CMK (cell line): ENCODE data around the gene ITPRID2.
"Not testable (repeated sequence)": the region's sequence is repeated elsewhere in the genome, so short reads cannot be mapped to it uniquely, and the experiment has no call there.

Experiments
- DNase-seq: peaks from one replicate; pipeline ENCODE4 v3.0.0-alpha.2; 2010; ENCODE audit warnings: low read depth

The ITPRID2 gene

DNA sequence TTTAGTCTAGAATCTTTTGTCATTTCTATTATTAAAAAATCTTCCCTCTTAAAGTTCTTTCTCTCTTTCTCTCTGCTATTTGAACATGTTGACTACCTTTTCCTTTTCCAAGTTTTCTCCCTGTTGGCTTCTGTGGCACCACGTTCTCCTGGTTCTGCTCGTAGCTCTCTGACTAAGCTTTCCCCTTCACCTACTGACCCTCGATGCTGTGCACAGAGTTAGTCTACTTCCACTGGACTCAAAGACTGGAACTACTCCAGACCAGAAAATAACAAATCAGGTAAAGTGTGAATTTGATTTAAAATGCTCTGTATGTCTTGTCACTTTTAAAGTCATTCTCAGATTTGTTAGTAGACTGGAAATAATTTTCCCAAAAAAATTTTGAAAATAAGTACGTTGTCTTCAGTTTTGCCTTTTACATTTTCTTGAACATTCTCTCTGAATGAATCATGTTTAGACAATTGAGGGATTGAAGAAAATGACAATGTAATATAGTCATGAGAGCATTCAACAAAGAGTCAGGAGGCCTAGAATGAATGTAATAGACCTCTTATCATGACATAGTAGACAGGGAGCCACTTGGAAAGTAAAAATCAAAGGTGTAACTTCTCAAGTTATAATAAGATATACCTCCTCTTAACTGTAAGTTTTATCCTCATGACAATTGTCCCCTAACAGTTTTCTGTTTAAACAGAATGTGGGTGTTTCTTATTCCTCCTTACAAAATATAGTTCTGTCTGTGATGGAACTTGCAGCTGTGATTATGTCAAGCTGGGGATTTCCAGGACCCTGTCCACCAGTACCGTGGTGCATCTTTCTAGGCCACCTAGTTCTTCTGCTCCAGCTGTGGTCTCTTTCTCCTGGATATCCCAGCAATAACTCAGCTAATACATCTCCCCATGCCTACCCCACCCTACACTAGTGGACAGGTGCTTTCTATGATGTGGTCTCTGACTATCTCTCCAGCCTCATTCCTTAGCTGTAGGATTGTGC lies 25.5 kb downstream of the ITPRID2 start:
- DNase-seq, result no peak

DNA sequence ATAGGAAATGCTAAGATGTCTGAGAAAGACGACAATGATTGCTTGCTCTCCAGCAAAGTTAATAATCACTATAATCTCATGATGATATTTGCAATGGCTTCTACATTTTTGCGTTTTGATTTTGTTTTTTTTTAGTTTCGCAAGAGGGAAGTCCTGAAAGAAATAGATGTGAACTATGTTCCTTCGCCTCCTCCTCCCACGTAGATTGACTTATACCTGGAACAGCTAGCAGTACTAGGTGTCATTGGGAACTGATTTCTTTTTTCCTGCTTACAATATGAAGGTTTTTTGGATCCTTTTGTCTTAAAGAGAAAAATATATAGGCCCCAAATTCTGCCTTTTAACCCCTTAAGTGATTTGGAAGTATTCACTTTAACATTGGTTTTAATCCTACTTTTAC lies 26.7 kb downstream of the ITPRID2 start:
- no peak for DNase-seq

DNA sequence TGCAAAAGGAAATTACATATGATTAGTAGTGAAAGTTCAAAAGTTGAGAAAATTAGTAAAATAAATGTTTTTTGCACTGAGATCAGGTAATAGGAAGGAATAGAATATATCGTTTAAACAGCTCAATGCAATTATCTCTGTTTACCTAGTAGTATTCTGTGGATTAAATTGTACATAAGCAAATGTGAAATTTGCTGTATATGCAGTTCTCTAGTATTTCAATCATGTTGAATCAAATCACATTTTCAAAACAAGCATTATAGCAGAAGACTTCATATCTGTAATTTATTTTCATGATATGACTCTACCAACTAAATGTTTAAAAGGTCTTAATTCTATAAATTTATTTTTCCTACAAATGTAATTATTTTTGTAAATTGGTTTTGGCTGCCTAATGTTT lies 31.6 kb downstream of the ITPRID2 start:
- no peak for DNase-seq

DNA sequence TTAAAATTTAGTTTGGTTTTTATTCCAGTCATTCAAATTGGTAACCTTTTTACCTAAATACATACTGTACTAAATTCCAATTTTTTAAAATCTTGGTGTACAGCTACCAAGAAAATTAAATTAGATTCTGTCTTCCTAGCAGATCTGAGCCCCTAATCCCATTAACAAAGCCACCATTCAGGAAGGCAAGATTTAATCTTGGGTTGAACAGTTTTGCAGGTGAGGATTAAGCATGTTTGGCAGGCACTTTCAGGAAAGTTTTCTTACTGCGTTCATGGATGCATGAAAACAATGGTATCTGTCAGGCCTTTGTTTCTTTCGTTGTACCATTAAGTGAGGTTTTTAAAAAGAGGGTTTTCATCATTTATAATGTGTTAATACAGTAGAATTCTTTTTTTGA lies 32.8 kb downstream of the ITPRID2 start:
- no peak for DNase-seq

DNA sequence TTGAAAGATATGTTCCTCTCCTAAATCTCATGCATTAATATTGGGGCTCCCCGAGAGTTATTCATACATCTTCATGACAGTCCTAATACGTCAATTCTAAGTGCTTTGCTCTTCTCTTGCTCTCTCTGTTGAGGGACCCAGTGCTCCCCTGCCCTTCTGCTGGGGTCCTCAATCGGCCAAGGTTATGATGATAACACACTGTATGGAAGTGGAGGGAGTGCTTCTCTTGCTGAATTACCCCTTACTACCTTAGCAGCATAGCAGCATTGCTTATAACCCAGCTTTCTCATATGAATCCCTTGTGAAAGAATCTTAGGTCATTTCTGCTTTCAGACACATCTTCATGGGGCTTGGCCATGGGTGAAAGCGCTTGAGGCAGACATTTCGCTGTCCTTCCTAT lies 43.2 kb downstream of the ITPRID2 start:
- DNase-seq, result no peak

DNA sequence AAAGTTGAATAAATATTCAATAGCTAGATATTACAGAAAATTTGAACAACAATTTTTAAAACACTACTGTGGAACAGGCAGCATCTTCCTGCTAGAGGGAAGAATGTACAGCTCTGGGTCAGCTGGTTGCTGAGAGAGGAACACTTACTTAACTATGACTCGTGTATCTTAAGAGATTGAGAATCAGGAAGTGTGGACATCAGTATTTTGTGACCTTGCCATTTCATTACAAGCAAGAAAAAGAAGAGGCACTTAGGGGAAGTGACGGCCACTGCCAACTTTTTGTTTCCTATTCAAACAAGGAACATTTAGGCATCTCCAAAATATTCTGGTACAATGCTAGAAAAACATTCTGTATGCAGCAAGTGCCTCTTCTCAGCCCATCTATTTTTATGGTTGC lies 45.9 kb downstream of the ITPRID2 start:
- DNase-seq, result peak; percentile 3

DNA sequence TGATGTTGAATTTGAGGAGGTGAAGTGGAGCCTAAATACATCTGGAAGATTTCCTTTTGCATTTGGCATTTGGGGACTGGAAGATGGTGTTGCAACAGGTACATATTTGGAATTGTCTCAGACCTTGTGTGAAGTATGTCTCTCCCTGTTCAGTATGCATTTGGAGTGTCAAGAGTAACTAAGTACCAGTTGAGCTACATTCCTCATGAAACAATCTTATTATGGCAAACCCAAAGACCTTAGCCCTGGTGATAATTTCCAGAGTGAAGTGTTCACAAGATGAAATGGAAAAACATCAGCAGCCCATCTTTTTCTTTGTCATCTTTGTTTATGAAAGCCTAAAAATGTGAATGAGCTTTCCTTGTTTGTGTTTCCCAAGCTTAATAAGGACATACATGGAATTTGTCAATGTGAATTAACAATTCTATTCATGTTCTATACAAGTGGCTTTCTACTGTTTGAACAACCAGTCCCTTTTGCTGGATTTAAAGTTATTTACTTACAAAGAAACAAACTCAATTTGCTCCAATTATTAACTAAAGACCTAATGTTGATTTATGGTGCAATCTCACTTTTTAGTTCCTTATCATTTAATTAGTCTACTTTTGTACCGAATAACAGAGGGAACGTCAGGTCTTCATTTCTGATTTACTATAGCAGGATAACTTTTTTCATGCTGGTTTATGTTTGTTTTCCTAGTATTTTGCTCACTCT lies 52.0 kb downstream of the ITPRID2 start:
- DNase-seq, result no peak

DNA sequence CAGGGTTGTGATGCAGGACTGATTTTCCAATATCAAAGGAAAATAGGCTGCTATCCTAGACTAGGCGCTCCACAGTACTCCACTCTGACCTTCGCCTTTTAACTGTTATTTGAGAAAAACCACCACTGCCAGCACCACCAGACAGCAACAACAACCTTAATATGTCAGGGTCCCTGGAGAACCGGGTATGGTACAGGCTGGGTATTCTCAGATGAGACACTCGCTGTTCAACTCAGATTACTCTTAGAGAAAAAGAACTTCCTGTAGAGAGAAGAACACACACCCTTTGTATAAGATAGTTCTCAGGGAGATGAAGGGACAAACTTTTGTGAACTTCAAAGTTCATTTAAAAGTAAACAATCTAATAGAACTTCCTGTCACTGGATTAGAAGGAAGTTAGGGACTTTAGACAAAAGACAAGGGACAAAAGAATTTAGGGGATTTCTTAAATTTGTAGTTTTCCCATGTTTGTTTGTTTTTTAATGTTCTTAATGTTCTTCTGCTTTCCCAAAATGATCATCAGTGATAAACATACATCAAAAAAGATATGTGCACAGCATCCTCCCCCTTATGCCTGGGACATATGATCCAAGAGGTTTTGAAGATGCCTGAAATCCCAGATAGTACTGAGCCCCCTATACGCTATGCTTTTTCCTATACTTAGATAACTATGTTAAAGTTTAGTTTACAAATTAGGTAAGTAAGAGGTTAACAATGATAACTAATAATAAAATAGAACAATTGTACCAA lies 52.8 kb downstream of the ITPRID2 start:
- no peak for DNase-seq

DNA sequence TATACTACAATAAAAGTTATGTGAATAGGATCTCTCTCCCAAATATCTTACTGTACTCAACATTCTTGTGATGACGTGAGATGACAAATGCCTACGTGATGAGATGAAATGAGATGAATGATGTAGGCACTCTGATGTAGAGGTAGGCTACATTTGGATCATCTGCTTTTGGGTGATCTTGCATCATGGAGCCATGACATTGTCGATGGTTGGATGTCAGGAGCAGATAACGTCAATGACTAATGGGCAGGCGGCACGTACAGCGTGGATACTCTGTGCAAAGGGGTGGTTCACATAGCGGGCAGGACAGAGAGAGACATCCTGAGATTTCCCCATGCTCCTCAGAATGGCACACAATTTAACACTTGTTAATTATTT lies 53.4 kb downstream of the ITPRID2 start:
- no peak for DNase-seq

DNA sequence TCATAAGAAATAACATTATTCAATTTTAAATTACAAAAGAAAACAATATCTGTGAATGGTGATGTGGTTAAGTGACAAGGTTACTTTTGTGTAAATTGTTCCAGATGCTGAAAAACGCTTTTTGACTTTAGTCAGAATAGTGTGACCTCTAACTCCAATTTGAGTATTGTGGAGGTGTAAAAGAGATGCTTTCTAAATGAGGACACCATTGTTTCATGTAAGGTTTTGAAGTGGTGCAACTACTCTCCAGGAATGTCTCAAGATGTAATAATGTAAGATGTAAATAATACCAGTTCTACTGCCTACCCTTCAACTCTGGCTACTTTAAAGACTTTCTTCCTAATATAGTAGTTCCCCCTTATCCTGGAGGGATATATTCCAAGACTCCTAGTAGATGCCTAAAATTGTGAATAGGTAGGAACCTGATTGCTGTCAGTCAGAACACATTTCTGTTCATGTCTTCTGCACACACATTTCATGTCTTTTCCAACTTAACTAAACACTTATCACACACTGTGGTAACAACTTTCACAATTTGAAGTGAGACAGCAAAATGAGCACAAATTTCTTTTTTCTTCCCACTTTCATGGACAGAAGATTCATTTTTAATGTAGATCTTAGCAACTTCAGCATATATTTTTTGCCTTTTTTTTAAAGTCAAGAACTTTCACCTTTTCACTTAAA lies 55.1 kb downstream of the ITPRID2 start:
- DNase-seq, result no peak

DNA sequence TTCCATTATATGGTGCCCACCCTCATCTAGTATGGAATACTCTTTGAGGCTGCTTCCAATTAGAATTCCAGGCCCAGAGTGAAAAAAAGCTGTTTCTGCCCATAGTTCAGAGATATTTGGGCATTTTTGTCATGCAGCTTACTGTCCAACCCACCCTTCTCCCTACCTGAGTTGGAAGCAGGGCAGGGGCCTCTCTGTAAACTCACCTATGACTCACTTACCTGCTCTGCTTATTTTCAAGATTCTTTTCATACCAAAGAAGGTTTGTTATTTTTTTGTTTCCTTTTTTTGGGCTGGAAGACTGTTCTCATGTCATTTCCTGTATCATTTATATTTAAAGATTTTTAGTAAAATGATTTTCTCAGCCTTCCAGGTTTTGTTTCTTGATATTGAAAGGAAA lies 55.7 kb downstream of the ITPRID2 start:
- no peak for DNase-seq

DNA sequence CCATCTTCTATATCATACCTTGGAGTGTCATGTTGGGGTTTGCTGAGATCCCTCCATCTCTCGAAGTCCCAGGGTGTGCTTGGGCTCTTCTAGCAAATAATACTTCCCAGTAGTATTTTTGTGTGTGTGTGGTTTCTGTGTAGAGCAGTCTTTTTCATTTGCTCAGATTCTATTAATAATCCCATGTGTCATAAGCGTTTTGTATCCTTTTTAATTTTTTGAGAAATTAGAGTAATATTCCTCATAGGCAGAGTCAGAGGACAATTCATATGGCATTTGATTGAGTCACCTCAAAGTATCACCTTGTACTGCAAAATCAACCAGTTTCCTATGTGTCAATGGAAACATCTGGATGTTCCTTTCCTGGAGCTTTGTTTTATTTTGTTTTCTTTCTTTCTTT lies 56.7 kb downstream of the ITPRID2 start:
- DNase-seq, result no peak

DNA sequence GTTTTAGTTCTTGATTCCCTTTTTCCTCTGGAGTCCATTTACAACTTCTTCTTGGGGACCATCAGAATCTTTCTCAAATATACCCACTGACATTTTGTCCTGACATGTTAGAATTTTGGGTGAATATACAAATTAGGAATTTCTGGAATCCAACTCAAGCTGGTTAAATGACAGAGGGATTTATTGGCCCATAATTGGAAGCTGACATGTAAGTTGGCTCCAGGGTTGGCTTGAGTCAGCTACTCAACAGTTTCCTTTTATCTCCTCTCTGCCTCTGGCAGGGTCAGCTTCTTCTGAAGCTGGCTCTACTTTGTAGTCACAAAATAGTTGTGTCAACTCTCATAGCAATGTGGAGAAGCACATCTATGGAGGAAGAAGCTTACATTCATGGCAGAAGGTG lies 57.5 kb downstream of the ITPRID2 start:
- DNase-seq, result no peak

DNA sequence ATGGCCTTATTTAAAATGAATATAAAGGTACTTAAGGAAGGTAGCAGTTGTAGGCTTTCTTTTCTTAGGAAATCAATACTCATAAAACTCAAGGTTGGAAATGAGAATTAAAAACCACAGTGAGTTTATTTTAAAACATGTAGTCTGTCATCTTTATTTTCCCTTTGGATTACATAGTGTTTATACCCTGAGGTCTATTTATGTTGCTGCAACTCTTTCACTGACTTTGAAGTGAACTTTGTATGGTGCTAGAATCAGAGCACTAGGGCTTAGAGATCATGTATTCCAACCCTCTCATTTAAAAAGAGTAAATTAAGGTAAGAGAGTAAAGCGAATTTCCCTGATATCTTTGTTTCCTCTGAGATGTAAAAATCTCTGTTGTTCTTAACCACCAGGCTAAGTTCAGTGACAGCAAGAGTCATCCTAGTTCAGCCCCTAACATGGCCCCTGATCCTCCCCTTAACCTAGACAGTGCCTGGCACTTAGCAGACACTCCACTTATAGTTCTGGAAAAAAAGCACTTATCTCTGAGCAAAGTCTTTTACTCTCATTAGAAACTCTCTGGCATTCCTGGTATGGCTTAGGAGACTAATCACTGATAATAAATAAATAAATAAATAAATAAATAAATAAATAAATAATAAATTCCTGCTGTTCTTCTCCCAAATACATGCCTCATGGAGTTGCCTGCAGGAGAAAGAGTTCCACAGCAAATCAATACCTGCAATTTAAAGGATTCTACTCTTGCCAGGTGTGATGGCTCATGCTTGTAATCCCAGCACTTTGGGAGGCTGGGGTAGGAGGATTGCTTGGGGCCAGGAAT lies 61.1 kb downstream of the ITPRID2 start:
- DNase-seq, result no peak

DNA sequence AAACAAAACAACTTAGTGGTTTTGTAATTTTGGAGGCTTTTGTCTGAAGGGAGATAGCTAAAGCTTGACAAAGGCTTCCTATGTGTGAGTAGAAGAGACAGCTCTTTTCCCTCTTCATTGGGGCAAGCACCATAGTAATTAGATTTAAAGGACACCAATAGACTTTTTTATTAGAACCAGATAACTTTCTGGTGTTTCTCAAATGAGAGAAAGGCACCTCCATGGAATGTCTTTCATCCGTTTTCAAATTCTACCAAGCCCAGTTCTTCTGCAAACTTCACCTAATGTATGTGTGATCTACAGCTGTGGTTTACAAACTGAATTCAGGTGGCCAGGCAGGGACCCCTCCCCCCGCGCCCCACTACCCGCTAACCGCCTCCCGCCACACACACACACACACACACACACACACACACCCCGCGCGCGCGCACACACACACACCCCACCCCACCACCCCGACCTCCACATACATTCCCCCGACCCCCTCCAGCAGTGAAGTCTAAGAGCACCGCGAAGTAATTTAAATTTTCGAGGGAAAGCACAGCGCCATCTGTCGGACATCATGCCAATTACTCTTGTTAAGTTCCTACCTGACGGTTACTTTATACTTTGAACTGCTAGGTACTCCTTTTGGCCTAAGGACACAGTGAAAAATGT lies 62.5 kb downstream of the ITPRID2 start:
- peak; percentile 30 for DNase-seq

DNA sequence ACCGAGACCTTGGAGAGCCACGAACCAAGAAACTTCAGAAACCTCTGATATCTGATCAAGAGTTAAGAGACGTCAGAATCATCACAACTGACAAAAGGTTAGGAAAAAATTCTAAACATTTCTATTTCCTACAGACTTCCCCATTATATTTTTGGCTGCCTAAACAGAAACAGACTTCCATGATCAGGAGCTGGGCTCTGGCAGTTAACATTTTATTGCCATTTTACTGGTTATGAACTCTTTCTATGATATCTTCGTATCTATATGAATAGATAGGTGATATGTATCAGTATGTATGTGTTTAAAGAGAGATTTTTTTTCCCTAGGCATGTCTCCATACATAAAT lies 63.0 kb downstream of the ITPRID2 start:
- DNase-seq, result no peak

DNA sequence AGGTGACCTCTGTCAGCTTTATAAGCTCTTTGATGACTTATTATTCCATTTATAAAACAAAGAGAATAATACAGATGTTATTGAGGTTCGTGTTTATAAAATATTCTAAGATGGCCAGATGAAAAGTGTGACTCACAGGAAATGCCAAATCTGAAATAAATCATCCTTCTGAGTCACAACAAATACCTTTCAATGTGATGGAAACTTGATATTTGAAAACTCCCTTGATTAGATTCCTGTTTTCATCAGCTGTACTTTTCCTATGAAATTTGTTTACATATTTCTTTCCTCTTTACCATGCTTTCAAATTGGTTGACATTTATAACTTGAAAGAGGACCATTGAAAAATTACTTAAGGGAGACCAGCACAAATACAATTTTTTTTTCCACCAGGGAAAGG lies 63.5 kb downstream of the ITPRID2 start:
- DNase-seq, result no peak

DNA sequence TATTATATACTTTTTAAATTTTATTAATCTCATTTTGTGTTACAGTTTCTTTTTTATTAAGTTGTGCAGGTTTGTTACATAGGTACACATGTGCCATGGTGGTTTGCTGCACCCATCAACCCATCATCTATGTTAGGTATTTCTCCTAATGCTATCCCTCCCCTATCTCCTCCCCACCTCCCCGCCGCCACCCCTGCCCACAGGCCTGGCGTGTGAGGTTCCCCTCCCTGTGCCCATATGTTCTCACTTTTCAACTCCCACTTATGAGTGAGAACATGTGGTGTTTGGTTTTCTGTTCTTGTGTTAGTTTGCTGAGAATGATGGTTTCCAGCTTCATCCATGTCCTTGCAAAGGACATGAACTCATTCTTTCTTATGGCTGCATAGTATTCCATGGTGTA lies 64.3 kb downstream of the ITPRID2 start:
- DNase-seq, result not testable (repeated sequence)

DNA sequence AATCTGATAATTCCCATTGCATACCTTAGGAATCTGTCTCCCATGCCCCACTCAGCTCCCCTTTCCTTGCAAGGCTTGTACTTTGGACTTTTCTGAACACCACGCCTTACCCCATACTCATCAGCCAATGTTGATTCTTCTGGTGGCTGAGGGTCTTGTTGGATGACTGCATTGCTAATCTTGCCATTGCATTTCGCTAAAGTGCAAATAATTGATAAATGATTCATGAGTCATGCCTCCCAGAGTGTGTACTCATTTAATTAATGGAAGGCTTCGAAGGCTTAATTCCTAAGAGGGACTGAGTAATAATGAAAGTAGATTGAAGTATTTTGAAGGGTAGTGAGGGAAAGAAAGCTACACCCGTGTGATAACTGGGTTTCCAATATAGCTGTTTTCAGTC lies 66.1 kb downstream of the ITPRID2 start:
- no peak for DNase-seq

DNA sequence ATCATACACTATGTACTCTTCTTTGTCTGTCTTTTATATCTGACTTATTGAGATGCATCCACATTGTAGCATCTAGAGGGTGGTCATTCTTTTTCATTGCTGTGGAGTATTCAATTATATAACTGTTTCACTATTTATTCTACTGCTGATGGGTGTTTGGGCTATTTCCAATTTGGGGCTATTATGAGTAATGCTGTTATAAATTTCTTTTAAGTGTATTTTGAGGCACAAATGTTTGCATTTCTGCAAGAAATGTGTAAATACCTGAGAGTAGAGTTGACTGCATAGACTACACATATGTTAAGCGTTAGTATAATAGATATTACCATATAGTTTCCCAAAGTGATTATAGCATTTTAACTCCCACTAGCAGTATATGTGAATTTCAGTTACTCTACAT lies 67.2 kb downstream of the ITPRID2 start:
- no peak for DNase-seq

DNA sequence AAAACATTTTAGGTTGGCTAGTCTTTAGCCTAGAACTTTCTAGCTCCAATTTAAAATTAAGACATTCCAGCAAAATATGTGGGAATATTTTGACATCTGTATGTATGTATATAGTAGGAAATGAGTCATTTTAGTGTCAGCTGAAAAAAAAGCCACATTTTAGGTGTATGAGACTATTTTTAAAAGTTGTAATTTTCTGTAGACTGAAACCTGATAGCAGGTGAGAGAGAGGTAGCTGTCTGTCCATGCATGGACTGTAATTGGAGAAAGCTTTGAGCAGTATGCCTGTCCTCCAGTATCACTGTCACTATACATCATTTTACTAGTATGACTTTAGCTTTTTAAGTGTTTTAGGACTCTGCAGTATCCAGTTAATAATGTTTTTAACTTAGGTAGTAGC lies 68.0 kb downstream of the ITPRID2 start:
- DNase-seq, result no peak
